HG02763 (cell line): Measurements from ENCODE around the gene GAL3ST3.
"Not testable (repeated sequence)": the region's sequence is repeated elsewhere in the genome, so short reads cannot be mapped to it uniquely, and the experiment has no call there.

Source experiments
- ATAC-seq: cut with Tn5 transposase; IDR thresholded peaks from one replicate; pipeline ENCODE4 v1.9.1; 2021; ENCODE audit warnings: mild to moderate bottlenecking, moderate library complexity; ENCODE audit not compliant: unreplicated experiment

The GAL3ST3 gene

GRCh38 chr11:66048547-66049323 is at the start of gene GAL3ST3:
GAL3ST3 (minus strand) TSS chr11:66049161; CDS start chr11:66045415, 3,746 bp downstream.
- no peak for ATAC-seq

GRCh38 chr11:66092125-66092524 is 43.2 kb upstream of the GAL3ST3 start:
- not testable (repeated sequence) for ATAC-seq

GRCh38 chr11:66090288-66090687 is 41.3 kb upstream of the GAL3ST3 start:
- no peak for ATAC-seq

GRCh38 chr11:66089067-66089466 is 40.1 kb upstream of the GAL3ST3 start:
- no peak for ATAC-seq

GRCh38 chr11:66087148-66087908 is 38.4 kb upstream of the GAL3ST3 start:
- ATAC-seq: no peak

GRCh38 chr11:66084821-66085475 is 36.0 kb upstream of the GAL3ST3 start:
- no peak for ATAC-seq

- no peak for ATAC-seq
These were observed 34.8 kb upstream of the GAL3ST3 start for GRCh38 chr11:66083767-66084166.

- ATAC-seq: no peak
These were observed 34.2 kb upstream of the GAL3ST3 start for GRCh38 chr11:66082946-66083698.

GRCh38 chr11:66081505-66081904 is 32.5 kb upstream of the GAL3ST3 start:
- ATAC-seq: peak; percentile 62

GRCh38 chr11:66080055-66080817 is 31.3 kb upstream of the GAL3ST3 start:
- ATAC-seq: no peak

GRCh38 chr11:66078949-66079348 is 30.0 kb upstream of the GAL3ST3 start:
- ATAC-seq: not testable (repeated sequence)

GRCh38 chr11:66077927-66078326 is 29.0 kb upstream of the GAL3ST3 start:
- no peak for ATAC-seq

- ATAC-seq: no peak
These were observed 27.6 kb upstream of the GAL3ST3 start for GRCh38 chr11:66076561-66076960.

GRCh38 chr11:66075273-66075672 is 26.3 kb upstream of the GAL3ST3 start:
- ATAC-seq: no peak

- ATAC-seq: no peak
These were observed 24.7 kb upstream of the GAL3ST3 start for GRCh38 chr11:66073669-66074068.

- no peak for ATAC-seq
These were observed 23.6 kb upstream of the GAL3ST3 start for GRCh38 chr11:66072518-66072917.

- ATAC-seq: no peak
These were observed 23.1 kb upstream of the GAL3ST3 start for GRCh38 chr11:66072081-66072480.

- ATAC-seq: no peak
These were observed 22.4 kb upstream of the GAL3ST3 start for GRCh38 chr11:66071381-66071801.

- peak; percentile 11 for ATAC-seq
These were observed 21.8 kb upstream of the GAL3ST3 start for GRCh38 chr11:66070604-66071380.
